K562 (cell line): ENCODE results near the gene TAF10. TPM values are rescaled to one million over a fixed set of nuclear protein-coding genes. Genes with fewer than 3 reads are reported as not detected.

ENCODE experiments used
- DNMT1 ChIP-seq: fragments of 450-650 bp; IDR thresholded peaks from 2 replicates; pipeline ENCODE4 v1.6.1; 2016; ENCODE audit warnings: antibody characterized with exemption, mild to moderate bottlenecking
- HNRNPL ChIP-seq: fragments of 200-400 bp; formaldehyde crosslinking; IDR thresholded peaks from 2 replicates; pipeline ENCODE4 v1.6.1; 2017; ENCODE audit warnings: low read depth, mild to moderate bottlenecking, low read length
- MEIS2 ChIP-seq: fragments of 450-650 bp; IDR thresholded peaks from 2 replicates; pipeline ENCODE4 v1.6.1; 2014; ENCODE audit warnings: mild to moderate bottlenecking; ENCODE audit not compliant: partially characterized antibody
- SIN3A ChIP-seq, 2 experiments: fragments of 150-350 bp in 1 of 2; IDR thresholded peaks; 2 replicates each; pipeline ENCODE4 v1.6.1; 2011 to 2016; ENCODE audit warnings: borderline replicate concordance in 2 of 2, low read depth in 2 of 2, low read length in 2 of 2, mild to moderate bottlenecking in 2 of 2, moderate library complexity in 2 of 2; ENCODE audit not compliant: control insufficient read depth in 1 of 2
- ZNF184 ChIP-seq: sonication (generic); formaldehyde crosslinking; IDR thresholded peaks from 2 replicates; pipeline ENCODE4 v1.5.0; 2020; ENCODE audit warnings: missing genetic modification reagents
- polyA plus RNA-seq, 8 experiments: library from polyadenylated mRNA; depleted of rRNA in 4 of 8; stranded (reverse) in 5 of 8; unstranded in 3 of 8; fragments of >200 nt; fragmentation: Nextera tagmentation in 2 of 8; fragmentation: Illumina TruSeq in 1 of 8; extraction: Ambion mirVana in 2 of 8; extraction: Trizol in 1 of 8; gene quantifications; 2 replicates each; pipeline versions ENCODE4 v1.2.1 to v1.2.3, GENCODE V29; 2011 to 2014; ENCODE audit warnings: inconsistent platforms in 1 of 8, missing spikeins in 1 of 8
- total RNA-seq, 7 experiments: library from RNA; depleted of rRNA in 6 of 7; stranded (reverse); fragments of >200 nt in 6 of 7; fragmentation: Illumina TruSeq in 2 of 7; extraction: Trizol in 2 of 7; gene quantifications; 2 replicates each; pipeline versions ENCODE4 v1.2.1 to v1.2.3, GENCODE V29; 2011 to 2021; ENCODE audit warnings: low replicate concordance in 1 of 7
- TF ChIP-seq, protein P1 (sequence below): sonication (generic); formaldehyde crosslinking; IDR thresholded peaks from 2 replicates; pipeline ENCODE4 v1.8.0; 2023; ENCODE audit warnings: missing genetic modification reagents, mild to moderate bottlenecking, borderline replicate concordance
- TF ChIP-seq, protein P2 (sequence below): fragments of 250-450 bp; sonication (Bioruptor Pico); IDR thresholded peaks from 2 replicates; pipeline ENCODE4 v1.5.0; 2021; ENCODE audit warnings: mild to moderate bottlenecking, borderline replicate concordance
- TF ChIP-seq, protein P3 (sequence below): IDR thresholded peaks from 2 replicates; pipeline ENCODE4 v1.6.1; 2011; ENCODE audit not compliant: insufficient read length; ENCODE audit errors: extremely low read depth

TAF10 gene
- total and polyA plus RNA-seq, 9 of the 15 experiments (the other 6 are each of a cell fraction or from before 2014, with no cell fraction given), result 19.5 to 197 (median 121) TPM

DNA sequence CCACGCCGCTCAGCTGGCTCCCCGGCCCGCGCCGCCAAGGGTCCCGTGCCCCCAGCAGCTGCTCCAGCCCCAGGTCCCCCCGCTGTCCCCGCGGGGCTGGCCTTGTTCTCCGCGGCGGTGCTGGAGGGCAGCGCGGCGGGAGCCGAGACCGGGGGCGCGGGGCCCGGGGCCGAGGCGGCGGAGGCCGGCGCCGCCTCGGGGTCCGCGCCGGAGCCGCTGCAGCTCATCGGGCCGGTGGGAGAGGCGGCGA, 128 bp downstream of the TAF10 start (continued):
- TF ChIP-seq, protein P1, sequence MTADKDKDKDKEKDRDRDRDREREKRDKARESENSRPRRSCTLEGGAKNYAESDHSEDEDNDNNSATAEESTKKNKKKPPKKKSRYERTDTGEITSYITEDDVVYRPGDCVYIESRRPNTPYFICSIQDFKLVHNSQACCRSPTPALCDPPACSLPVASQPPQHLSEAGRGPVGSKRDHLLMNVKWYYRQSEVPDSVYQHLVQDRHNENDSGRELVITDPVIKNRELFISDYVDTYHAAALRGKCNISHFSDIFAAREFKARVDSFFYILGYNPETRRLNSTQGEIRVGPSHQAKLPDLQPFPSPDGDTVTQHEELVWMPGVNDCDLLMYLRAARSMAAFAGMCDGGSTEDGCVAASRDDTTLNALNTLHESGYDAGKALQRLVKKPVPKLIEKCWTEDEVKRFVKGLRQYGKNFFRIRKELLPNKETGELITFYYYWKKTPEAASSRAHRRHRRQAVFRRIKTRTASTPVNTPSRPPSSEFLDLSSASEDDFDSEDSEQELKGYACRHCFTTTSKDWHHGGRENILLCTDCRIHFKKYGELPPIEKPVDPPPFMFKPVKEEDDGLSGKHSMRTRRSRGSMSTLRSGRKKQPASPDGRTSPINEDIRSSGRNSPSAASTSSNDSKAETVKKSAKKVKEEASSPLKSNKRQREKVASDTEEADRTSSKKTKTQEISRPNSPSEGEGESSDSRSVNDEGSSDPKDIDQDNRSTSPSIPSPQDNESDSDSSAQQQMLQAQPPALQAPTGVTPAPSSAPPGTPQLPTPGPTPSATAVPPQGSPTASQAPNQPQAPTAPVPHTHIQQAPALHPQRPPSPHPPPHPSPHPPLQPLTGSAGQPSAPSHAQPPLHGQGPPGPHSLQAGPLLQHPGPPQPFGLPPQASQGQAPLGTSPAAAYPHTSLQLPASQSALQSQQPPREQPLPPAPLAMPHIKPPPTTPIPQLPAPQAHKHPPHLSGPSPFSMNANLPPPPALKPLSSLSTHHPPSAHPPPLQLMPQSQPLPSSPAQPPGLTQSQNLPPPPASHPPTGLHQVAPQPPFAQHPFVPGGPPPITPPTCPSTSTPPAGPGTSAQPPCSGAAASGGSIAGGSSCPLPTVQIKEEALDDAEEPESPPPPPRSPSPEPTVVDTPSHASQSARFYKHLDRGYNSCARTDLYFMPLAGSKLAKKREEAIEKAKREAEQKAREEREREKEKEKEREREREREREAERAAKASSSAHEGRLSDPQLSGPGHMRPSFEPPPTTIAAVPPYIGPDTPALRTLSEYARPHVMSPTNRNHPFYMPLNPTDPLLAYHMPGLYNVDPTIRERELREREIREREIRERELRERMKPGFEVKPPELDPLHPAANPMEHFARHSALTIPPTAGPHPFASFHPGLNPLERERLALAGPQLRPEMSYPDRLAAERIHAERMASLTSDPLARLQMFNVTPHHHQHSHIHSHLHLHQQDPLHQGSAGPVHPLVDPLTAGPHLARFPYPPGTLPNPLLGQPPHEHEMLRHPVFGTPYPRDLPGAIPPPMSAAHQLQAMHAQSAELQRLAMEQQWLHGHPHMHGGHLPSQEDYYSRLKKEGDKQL, result 0 out of 2 replicates have a peak, but pooled peaks have one; percentile 9
- no peak for TF ChIP-seq ZNF184 (CRISPR knock-in tag)
- TF ChIP-seq MEIS2, result peak; percentile 2
- TF ChIP-seq SIN3A (IDR thresholded peaks at IDR 0.05; ENCODE audit: borderline replicate concordance in 2 of 2, control insufficient read depth in 1 of 2, low read depth in 2 of 2, low read length in 2 of 2), result peak; percentile 58 to 91; a peak in 1 of 4 replicates
- TF ChIP-seq, protein P2, sequence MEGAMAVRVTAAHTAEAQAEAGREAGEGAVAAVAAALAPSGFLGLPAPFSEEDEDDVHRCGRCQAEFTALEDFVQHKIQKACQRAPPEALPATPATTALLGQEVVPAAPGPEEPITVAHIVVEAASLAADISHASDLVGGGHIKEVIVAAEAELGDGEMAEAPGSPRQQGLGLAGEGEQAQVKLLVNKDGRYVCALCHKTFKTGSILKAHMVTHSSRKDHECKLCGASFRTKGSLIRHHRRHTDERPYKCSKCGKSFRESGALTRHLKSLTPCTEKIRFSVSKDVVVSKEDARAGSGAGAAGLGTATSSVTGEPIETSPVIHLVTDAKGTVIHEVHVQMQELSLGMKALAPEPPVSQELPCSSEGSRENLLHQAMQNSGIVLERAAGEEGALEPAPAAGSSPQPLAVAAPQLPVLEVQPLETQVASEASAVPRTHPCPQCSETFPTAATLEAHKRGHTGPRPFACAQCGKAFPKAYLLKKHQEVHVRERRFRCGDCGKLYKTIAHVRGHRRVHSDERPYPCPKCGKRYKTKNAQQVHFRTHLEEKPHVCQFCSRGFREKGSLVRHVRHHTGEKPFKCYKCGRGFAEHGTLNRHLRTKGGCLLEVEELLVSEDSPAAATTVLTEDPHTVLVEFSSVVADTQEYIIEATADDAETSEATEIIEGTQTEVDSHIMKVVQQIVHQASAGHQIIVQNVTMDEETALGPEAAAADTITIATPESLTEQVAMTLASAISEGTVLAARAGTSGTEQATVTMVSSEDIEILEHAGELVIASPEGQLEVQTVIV (CRISPR knock-in tag), result peak; percentile 79; the same call in 1 of the 2 replicates
- TF ChIP-seq, protein P3, sequence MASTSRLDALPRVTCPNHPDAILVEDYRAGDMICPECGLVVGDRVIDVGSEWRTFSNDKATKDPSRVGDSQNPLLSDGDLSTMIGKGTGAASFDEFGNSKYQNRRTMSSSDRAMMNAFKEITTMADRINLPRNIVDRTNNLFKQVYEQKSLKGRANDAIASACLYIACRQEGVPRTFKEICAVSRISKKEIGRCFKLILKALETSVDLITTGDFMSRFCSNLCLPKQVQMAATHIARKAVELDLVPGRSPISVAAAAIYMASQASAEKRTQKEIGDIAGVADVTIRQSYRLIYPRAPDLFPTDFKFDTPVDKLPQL, result no peak
- TF ChIP-seq HNRNPL, result no peak
- TF ChIP-seq DNMT1, result no peak
